HepG2 (cell line): ENCODE data around the gene ANAPC2. TPM values are rescaled to one million over a fixed set of nuclear protein-coding genes. Genes with fewer than 3 reads are reported as not detected.

Source experiments
- DR1 ChIP-seq: sonication (generic); formaldehyde crosslinking; IDR thresholded peaks from 2 replicates; pipeline ENCODE4 v1.8.0; 2021; ENCODE audit warnings: mild to moderate bottlenecking, missing genetic modification reagents, inconsistent platforms
- FOXA3 ChIP-seq: IDR thresholded peaks from 2 replicates; pipeline ENCODE4 v1.6.1; 2016; ENCODE audit warnings: missing genetic modification reagents, missing compliant biosample characterization
- FOXK2 ChIP-seq: fragments of 450-650 bp; IDR thresholded peaks from 2 replicates; pipeline ENCODE4 v1.6.1; 2016
- FOXP4 ChIP-seq: sonication (generic); formaldehyde crosslinking; IDR thresholded peaks from 2 replicates; pipeline ENCODE4 v1.4.0; 2020; ENCODE audit warnings: missing genetic modification reagents
- NFATC3 ChIP-seq: sonication (generic); formaldehyde crosslinking; IDR thresholded peaks from 2 replicates; pipeline ENCODE4 v1.5.1; 2020; ENCODE audit warnings: mild to moderate bottlenecking, missing genetic modification reagents
- RNF2 ChIP-seq: fragments of 450-650 bp; conservative IDR thresholded peaks from 2 replicates; pipeline ENCODE4 v1.6.1; 2016; ENCODE audit warnings: low read depth
- ZNF17 ChIP-seq: sonication (generic); formaldehyde crosslinking; IDR thresholded peaks from 2 replicates; pipeline ENCODE4 v1.5.0; 2020; ENCODE audit warnings: mild to moderate bottlenecking, missing genetic modification reagents
- ZNF432 ChIP-seq: sonication (generic); formaldehyde crosslinking; IDR thresholded peaks from 2 replicates; pipeline ENCODE4 v1.5.0; 2020; ENCODE audit warnings: missing genetic modification reagents, mild to moderate bottlenecking, borderline replicate concordance
- ZNF605 ChIP-seq: sonication (generic); formaldehyde crosslinking; IDR thresholded peaks from 2 replicates; pipeline ENCODE4 v1.8.0; 2022; ENCODE audit warnings: mild to moderate bottlenecking, missing genetic modification reagents
- ZNF777 ChIP-seq: sonication (generic); formaldehyde crosslinking; IDR thresholded peaks from 2 replicates; pipeline ENCODE4 v1.4.0; 2020; ENCODE audit warnings: missing genetic modification reagents
- polyA plus RNA-seq, 8 experiments: library from polyadenylated mRNA; depleted of rRNA in 3 of 8; stranded (reverse) in 7 of 8; unstranded in 1 of 8; fragments of >200 nt; fragmentation: Illumina TruSeq in 4 of 8; extraction: Trizol in 4 of 8; gene quantifications; 2 replicates each; pipeline versions ENCODE4 v1.2.1 to v1.2.3, GENCODE V29; 2011 to 2016; ENCODE audit warnings: low read depth in 4 of 8, missing spikeins in 1 of 8, mixed read lengths in 1 of 8; ENCODE audit not compliant: insufficient read depth in 1 of 8
- total RNA-seq, 5 experiments: library from RNA; depleted of rRNA; stranded (reverse); fragments of >200 nt; fragmentation: Illumina TruSeq; extraction: Trizol; gene quantifications; 2 replicates each; pipeline ENCODE4 v1.2.3, GENCODE V29; 2016; ENCODE audit warnings: low read depth in 1 of 5
- TF ChIP-seq, protein P1 (sequence below): sonication (generic); formaldehyde crosslinking; IDR thresholded peaks from 2 replicates; pipeline ENCODE4 v1.5.0; 2020; ENCODE audit warnings: mild to moderate bottlenecking, missing genetic modification reagents, borderline replicate concordance
- TF ChIP-seq, protein P2 (sequence below): sonication (generic); formaldehyde crosslinking; IDR thresholded peaks from 2 replicates; pipeline ENCODE4 v1.8.0; 2022; ENCODE audit warnings: missing genetic modification reagents, mild to moderate bottlenecking, moderate library complexity, borderline replicate concordance
- TF ChIP-seq, protein P3 (sequence below): sonication (generic); formaldehyde crosslinking; IDR thresholded peaks from 2 replicates; pipeline ENCODE4 v1.4.0; 2020; ENCODE audit warnings: mild to moderate bottlenecking, missing genetic modification reagents

Gene ANAPC2
- total and polyA plus RNA-seq, 2 of the 13 experiments (the other 11 are each of a cell fraction or from before 2014, with no cell fraction given): 12.3 to 15.4 TPM

DNA sequence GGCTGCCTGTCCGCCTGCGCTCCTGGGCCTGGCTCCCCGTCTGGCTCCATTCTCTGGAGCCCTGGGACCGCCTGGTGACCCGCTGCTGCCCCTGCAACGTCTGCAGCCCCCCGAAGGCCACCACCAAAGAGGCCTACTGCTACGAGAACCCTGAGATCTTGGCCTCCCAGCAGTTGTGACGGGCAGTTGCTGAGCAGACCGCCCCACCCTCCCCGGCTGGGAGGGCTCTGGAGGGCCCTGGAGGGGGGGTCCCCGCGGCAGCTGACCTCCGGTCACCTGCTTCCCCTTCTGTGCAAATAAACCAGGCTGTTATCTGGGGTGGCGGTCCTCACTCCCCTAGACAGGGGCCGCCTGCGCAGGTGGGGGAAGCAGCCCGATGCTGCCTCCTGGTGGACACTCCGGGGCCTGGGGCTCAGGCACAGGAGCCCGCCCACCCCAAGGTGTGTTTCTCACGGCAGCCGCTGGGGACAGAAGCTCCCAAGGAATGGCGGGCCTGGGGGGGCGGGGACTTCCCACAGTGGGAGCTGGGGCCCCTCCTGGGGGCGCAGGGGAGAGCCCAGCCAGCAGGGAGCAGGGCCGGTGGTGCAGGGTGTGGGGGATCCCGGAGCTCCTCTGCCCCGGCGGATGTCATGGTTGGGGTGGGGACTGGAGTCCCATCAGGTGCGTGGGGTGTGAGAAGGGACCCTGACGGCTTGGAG, 48.0 kb upstream of the ANAPC2 start (continued):
- TF ChIP-seq FOXP4 (CRISPR knock-in tag) (peak; percentile 72), FOXA3 (CRISPR knock-in tag) (peak; percentile 71), RNF2 (no peak), ZNF605 (CRISPR knock-in tag) (peak; percentile 27; the same call in 1 of the 2 replicates), FOXK2 (no peak), NFATC3 (no peak), ZNF17 (CRISPR knock-in tag) (no peak), ZNF432 (no peak), ZNF777 (CRISPR knock-in tag) (peak; percentile 51; the same call in 1 of the 2 replicates), DR1 (CRISPR knock-in tag) (peak; percentile 33; the same call in 1 of the 2 replicates)
- TF ChIP-seq, protein P1, sequence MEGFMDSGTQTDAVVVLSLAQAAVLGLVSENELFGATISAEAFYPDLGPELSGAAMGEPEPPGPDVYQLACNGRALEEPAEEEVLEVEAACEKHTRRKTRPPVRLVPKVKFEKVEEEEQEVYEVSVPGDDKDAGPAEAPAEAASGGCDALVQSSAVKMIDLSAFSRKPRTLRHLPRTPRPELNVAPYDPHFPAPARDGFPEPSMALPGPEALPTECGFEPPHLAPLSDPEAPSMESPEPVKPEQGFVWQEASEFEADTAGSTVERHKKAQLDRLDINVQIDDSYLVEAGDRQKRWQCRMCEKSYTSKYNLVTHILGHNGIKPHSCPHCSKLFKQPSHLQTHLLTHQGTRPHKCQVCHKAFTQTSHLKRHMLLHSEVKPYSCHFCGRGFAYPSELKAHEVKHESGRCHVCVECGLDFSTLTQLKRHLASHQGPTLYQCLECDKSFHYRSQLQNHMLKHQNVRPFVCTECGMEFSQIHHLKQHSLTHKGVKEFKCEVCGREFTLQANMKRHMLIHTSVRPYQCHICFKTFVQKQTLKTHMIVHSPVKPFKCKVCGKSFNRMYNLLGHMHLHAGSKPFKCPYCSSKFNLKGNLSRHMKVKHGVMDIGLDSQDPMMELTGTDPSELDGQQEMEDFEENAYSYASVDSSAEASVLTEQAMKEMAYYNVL (CRISPR knock-in tag): peak; percentile 69; the same call in 1 of the 2 replicates
- TF ChIP-seq, protein P2, sequence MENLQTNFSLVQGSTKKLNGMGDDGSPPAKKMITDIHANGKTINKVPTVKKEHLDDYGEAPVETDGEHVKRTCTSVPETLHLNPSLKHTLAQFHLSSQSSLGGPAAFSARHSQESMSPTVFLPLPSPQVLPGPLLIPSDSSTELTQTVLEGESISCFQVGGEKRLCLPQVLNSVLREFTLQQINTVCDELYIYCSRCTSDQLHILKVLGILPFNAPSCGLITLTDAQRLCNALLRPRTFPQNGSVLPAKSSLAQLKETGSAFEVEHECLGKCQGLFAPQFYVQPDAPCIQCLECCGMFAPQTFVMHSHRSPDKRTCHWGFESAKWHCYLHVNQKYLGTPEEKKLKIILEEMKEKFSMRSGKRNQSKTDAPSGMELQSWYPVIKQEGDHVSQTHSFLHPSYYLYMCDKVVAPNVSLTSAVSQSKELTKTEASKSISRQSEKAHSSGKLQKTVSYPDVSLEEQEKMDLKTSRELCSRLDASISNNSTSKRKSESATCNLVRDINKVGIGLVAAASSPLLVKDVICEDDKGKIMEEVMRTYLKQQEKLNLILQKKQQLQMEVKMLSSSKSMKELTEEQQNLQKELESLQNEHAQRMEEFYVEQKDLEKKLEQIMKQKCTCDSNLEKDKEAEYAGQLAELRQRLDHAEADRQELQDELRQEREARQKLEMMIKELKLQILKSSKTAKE (CRISPR knock-in tag): peak; percentile 89
- TF ChIP-seq, protein P3, sequence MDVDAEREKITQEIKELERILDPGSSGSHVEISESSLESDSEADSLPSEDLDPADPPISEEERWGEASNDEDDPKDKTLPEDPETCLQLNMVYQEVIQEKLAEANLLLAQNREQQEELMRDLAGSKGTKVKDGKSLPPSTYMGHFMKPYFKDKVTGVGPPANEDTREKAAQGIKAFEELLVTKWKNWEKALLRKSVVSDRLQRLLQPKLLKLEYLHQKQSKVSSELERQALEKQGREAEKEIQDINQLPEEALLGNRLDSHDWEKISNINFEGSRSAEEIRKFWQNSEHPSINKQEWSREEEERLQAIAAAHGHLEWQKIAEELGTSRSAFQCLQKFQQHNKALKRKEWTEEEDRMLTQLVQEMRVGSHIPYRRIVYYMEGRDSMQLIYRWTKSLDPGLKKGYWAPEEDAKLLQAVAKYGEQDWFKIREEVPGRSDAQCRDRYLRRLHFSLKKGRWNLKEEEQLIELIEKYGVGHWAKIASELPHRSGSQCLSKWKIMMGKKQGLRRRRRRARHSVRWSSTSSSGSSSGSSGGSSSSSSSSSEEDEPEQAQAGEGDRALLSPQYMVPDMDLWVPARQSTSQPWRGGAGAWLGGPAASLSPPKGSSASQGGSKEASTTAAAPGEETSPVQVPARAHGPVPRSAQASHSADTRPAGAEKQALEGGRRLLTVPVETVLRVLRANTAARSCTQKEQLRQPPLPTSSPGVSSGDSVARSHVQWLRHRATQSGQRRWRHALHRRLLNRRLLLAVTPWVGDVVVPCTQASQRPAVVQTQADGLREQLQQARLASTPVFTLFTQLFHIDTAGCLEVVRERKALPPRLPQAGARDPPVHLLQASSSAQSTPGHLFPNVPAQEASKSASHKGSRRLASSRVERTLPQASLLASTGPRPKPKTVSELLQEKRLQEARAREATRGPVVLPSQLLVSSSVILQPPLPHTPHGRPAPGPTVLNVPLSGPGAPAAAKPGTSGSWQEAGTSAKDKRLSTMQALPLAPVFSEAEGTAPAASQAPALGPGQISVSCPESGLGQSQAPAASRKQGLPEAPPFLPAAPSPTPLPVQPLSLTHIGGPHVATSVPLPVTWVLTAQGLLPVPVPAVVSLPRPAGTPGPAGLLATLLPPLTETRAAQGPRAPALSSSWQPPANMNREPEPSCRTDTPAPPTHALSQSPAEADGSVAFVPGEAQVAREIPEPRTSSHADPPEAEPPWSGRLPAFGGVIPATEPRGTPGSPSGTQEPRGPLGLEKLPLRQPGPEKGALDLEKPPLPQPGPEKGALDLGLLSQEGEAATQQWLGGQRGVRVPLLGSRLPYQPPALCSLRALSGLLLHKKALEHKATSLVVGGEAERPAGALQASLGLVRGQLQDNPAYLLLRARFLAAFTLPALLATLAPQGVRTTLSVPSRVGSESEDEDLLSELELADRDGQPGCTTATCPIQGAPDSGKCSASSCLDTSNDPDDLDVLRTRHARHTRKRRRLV (CRISPR knock-in tag): peak; percentile 42; the same call in 1 of the 2 replicates
